CD14-positive monocyte (primary cell): ENCODE measurements around the gene OTUD3. TPM values are rescaled to one million over a fixed set of nuclear protein-coding genes. Genes with fewer than 3 reads are reported as not detected.
"Not testable (repeated sequence)": the region's sequence is repeated elsewhere in the genome, so short reads cannot be mapped to it uniquely, and the experiment has no call there.

ENCODE experiments used
- DNase-seq, 3 donors: peaks; one replicate each; pipeline ENCODE4 v3.0.0-alpha.2; 2011 to 2022
- H2AFZ ChIP-seq: 2 replicates; pipeline ENCODE4 v1.6.0; 2012; ENCODE audit warnings: mild to moderate bottlenecking, low read depth, low read length, inconsistent platforms; ENCODE audit not compliant: insufficient read depth, poor library complexity, severe bottlenecking
- H3K27ac ChIP-seq, 2 donors: 1 replicate in 1 of 2; 2 replicates in 1 of 2; pipeline ENCODE4 v1.5.1; 2012 to 2013; ENCODE audit warnings: low read length in 2 of 2, control low read depth in 1 of 2, inconsistent platforms in 1 of 2, low read depth in 1 of 2, mild to moderate bottlenecking in 1 of 2
- H3K27me3 ChIP-seq, 2 donors: one replicate each; pipeline versions ENCODE4 v1.6.0 to v1.6.1; 2011 to 2013; ENCODE audit warnings: low read length in 2 of 2; ENCODE audit not compliant: control insufficient read depth in 2 of 2, insufficient read depth in 2 of 2
- H3K36me3 ChIP-seq, 2 donors: replicated peaks in 1 of 2; 1 replicate in 1 of 2; 2 replicates in 1 of 2; pipeline versions ENCODE4 v1.5.1 to v1.6.1; 2012 to 2013; ENCODE audit warnings: low read length in 2 of 2, control low read depth in 1 of 2, inconsistent platforms in 1 of 2, mild to moderate bottlenecking in 1 of 2; ENCODE audit not compliant: insufficient read depth in 2 of 2, control insufficient read depth in 1 of 2
- H3K4me1 ChIP-seq, 2 donors: 1 replicate in 1 of 2; 2 replicates in 1 of 2; pipeline versions ENCODE4 v1.5.1 to v1.6.1; 2012 to 2013; ENCODE audit warnings: low read length in 2 of 2, control low read depth in 1 of 2, inconsistent platforms in 1 of 2, mild to moderate bottlenecking in 1 of 2, moderate library complexity in 1 of 2; ENCODE audit not compliant: insufficient read depth in 2 of 2, control insufficient read depth in 1 of 2
- H3K4me2 ChIP-seq: replicated peaks from 2 replicates; pipeline ENCODE3; 2012; ENCODE audit warnings: low read length, moderate library complexity, mild to moderate bottlenecking; ENCODE audit not compliant: poor library complexity, severe bottlenecking; ENCODE audit errors: extremely low read depth
- H3K4me3 ChIP-seq, 3 experiments: fragments of 200-600 bp in 1 of 3; sonication (generic) in 1 of 3; replicated peaks in 1 of 3; 1 replicate in 2 of 3; 2 replicates in 1 of 3; pipeline ENCODE4 v1.5.1; 2011 to 2013; ENCODE audit warnings: low read length in 3 of 3, mild to moderate bottlenecking in 3 of 3, control low read depth in 2 of 3, low read depth in 2 of 3, inconsistent platforms in 1 of 3, moderate library complexity in 1 of 3
- H3K79me2 ChIP-seq: 2 replicates; pipeline ENCODE4 v1.6.0; 2012; ENCODE audit warnings: mild to moderate bottlenecking, control low read depth, inconsistent platforms, low read length, moderate library complexity; ENCODE audit not compliant: insufficient read depth
- H3K9ac ChIP-seq: 2 replicates; pipeline ENCODE4 v1.6.0; 2017; ENCODE audit warnings: low read length, mild to moderate bottlenecking; ENCODE audit not compliant: insufficient read depth, poor library complexity, severe bottlenecking
- H3K9me3 ChIP-seq, 2 donors: replicated peaks in 1 of 2; 1 replicate in 1 of 2; 2 replicates in 1 of 2; pipeline versions ENCODE4 v1.5.1 to v1.6.1; 2012 to 2013; ENCODE audit warnings: low read length in 2 of 2, control low read depth in 1 of 2; ENCODE audit not compliant: control insufficient read depth in 1 of 2, insufficient read depth in 1 of 2
- H4K20me1 ChIP-seq: 2 replicates; pipeline ENCODE4 v1.6.0; 2012; ENCODE audit warnings: mild to moderate bottlenecking, low read length, control low read depth, moderate library complexity; ENCODE audit not compliant: insufficient read depth
- H3K27ac Mint-ChIP-seq, 7 donors: one replicate each; pipeline ENCODE4 v1.8.0; 2020; ENCODE audit warnings: mild to moderate bottlenecking in 7 of 7, mixed read lengths in 7 of 7, moderate library complexity in 6 of 7, inconsistent platforms in 2 of 7
- H3K27me3 Mint-ChIP-seq, 3 donors: one replicate each; pipeline ENCODE4 v1.8.0; 2021 to 2022; ENCODE audit warnings: low read depth in 3 of 3, mild to moderate bottlenecking in 3 of 3, mixed read lengths in 3 of 3, moderate library complexity in 3 of 3, inconsistent platforms in 1 of 3
- H3K36me3 Mint-ChIP-seq, 2 donors: one replicate each; pipeline ENCODE4 v1.8.0; 2020; ENCODE audit warnings: mixed read lengths in 2 of 2, inconsistent platforms in 1 of 2, mild to moderate bottlenecking in 1 of 2
- H3K4me1 Mint-ChIP-seq: one replicate; pipeline ENCODE4 v1.8.0; 2020; ENCODE audit warnings: mild to moderate bottlenecking, mixed read lengths
- H3K4me3 Mint-ChIP-seq, 2 donors: one replicate each; pipeline ENCODE4 v1.8.0; 2020; ENCODE audit warnings: mild to moderate bottlenecking in 2 of 2, mixed read lengths in 2 of 2, moderate library complexity in 1 of 2
- H3K9me3 Mint-ChIP-seq, 7 donors: one replicate each; pipeline ENCODE4 v1.8.0; 2020 to 2022; ENCODE audit warnings: mixed read lengths in 7 of 7, mild to moderate bottlenecking in 6 of 7, moderate library complexity in 6 of 7, inconsistent platforms in 2 of 7
- CTCF ChIP-seq: fragments of 200-600 bp; IDR thresholded peaks from one replicate; pipeline ENCODE4 v1.8.0; 2022; ENCODE audit warnings: antibody characterized with exemption, mild to moderate bottlenecking
- WGBS: methylation state at CpG from one replicate; pipeline ENCODE4 v1.1.5; 2013; ENCODE audit warnings: missing lambda C conversion rate; ENCODE audit not compliant: insufficient coverage; 5-methylcytosine and 5-hydroxymethylcytosine counted together
- intact Hi-C, 2 donors: fragments of 100-400 bp; cut with micrococcal nuclease; formaldehyde crosslinking; loops; one replicate each; pipeline versions ENCODE4 v1.15.0 to v1.15.1; 2023
- polyA plus RNA-seq, 3 donors: library from polyadenylated mRNA; depleted of rRNA in 1 of 3; unstranded in 2 of 3; stranded (reverse) in 1 of 3; fragments of 300-500 nt in 2 of 3; fragments of >200 nt in 1 of 3; fragmentation: Illumina TruSeq in 2 of 3; gene quantifications; 1 replicate in 2 of 3; 2 replicates in 1 of 3; pipeline ENCODE4 v1.2.3, GENCODE V29; 2012 to 2021

OTUD3 gene
- polyA plus RNA-seq, 3 donors, result 0.05 to 3.8 (median 1.2) TPM

GRCh38 chr1:19925342-19926070 lies 43.3 kb downstream of the OTUD3 start:
- TF ChIP-seq CTCF, result no peak
- WGBS, result 87% methylated on average over 6 of the region's 7 CpGs

GRCh38 chr1:19926296-19927129 lies 44.3 kb downstream of the OTUD3 start:
- no peaks in the 10 kb centered on the region for H3K36me3 ChIP-seq
- Mint-ChIP-seq H3K27me3 (peaks cover 3 to 10% (median 3%) of the 10 kb centered on the region in 3 donors), H3K36me3 (no peaks in the 10 kb centered on the region), H3K4me3 (no peak overlapping the region), H3K9me3 (peaks cover 3 to 13% (median 8%) of the 10 kb centered on the region in 7 donors), H3K27ac (no peak overlapping the region), H3K4me1 (no peaks in the 10 kb centered on the region)
- WGBS, result 50% methylated on average over 2 of the region's 8 CpGs
- no peaks in the 10 kb centered on the region for H3K79me2 ChIP-seq
- no peak for DNase-seq
- no peak overlapping the region for H3K4me2 ChIP-seq
- intact Hi-C loops, result loop anchor here in 1 of 2 donors (10.0 kb wide), 1 partner anchor 558 kb away; the partner anchor contains the start of gene CAMK2N1
- peaks cover 5 to 11% of the 10 kb centered on the region in 2 donors for H3K9me3 ChIP-seq
- TF ChIP-seq CTCF, result no peak
- H3K4me1 ChIP-seq, result no peaks in the 10 kb centered on the region
- H3K27me3 ChIP-seq, result no peaks in the 10 kb centered on the region
- no peak overlapping the region for H3K9ac ChIP-seq
- no peak overlapping the region for H3K4me3 ChIP-seq
- no peak overlapping the region for H3K27ac ChIP-seq
- H4K20me1 ChIP-seq, result no peaks in the 10 kb centered on the region
- H2AFZ ChIP-seq, result no peak overlapping the region

More at GRCh38 chr1:19925342-19926070, 43.3 kb downstream of the OTUD3 start:
- no peak for DNase-seq
- Histone ChIP-seq H3K4me2 (no peak overlapping the region), H3K27ac (no peak overlapping the region), H3K9me3 (peaks cover 0 to 1% of the 10 kb centered on the region in 2 donors), H3K4me1 (no peaks in the 10 kb centered on the region), H2AFZ (no peak overlapping the region), H3K27me3 (no peaks in the 10 kb centered on the region), H3K79me2 (no peaks in the 10 kb centered on the region), H3K4me3 (no peak overlapping the region), H3K9ac (no peak overlapping the region), H4K20me1 (no peaks in the 10 kb centered on the region), H3K36me3 (no peaks in the 10 kb centered on the region)
- peaks cover 0 to 3% (median 2%) of the 10 kb centered on the region in 7 donors for H3K9me3 Mint-ChIP-seq
- intact Hi-C loops, result loop anchor here in 1 of 2 donors (10.0 kb wide), 1 partner anchor 559 kb away; the partner anchor contains the start of gene CAMK2N1
- no peak overlapping the region for H3K4me3 Mint-ChIP-seq
- H3K27me3 Mint-ChIP-seq, result peaks cover 3 to 8% (median 4%) of the 10 kb centered on the region in 3 donors
- no peaks in the 10 kb centered on the region for H3K36me3 Mint-ChIP-seq
- no peaks in the 10 kb centered on the region for H3K4me1 Mint-ChIP-seq
- H3K27ac Mint-ChIP-seq, result peak overlapping the region in 1 of 7 donors; percentile 24

- not testable (repeated sequence) for H3K27me3 ChIP-seq, H2AFZ ChIP-seq, H3K4me1 Mint-ChIP-seq, H3K27ac Mint-ChIP-seq, H3K27me3 Mint-ChIP-seq, H3K36me3 Mint-ChIP-seq, H3K27ac ChIP-seq, DNase-seq, H3K4me2 ChIP-seq, H3K36me3 ChIP-seq, H4K20me1 ChIP-seq, H3K4me3 ChIP-seq, H3K4me3 Mint-ChIP-seq, H3K4me1 ChIP-seq, H3K79me2 ChIP-seq, H3K9ac ChIP-seq
- peaks cover 11 to 17% of the 10 kb centered on the region in 2 donors for H3K9me3 ChIP-seq
- peaks cover 8 to 18% (median 14%) of the 10 kb centered on the region in 7 donors for H3K9me3 Mint-ChIP-seq
- intact Hi-C loops, result loop anchor here in 1 of 2 donors (10.0 kb wide), 1 partner anchor 558 kb away; the partner anchor contains the start of gene CAMK2N1
- WGBS, result 80% methylated on average over 1 of the region's 3 CpGs
Observed at GRCh38 chr1:19927130-19927421, 44.9 kb downstream of the OTUD3 start.
